Measurements from ENCODE around the gene KRT80. TPM values are rescaled to one million over a fixed set of nuclear protein-coding genes. Genes with fewer than 3 reads are reported as not detected.

KRT80 gene
- total RNA-seq, 1 donor from 2014 or later: 8.6 TPM

GRCh38 chr12:52216807-52217206 lies 25.0 kb upstream of the KRT80 start:
- intact Hi-C loops (cut with DNase I): no loop called here
- ATAC-seq (no peak), DNase-seq (peak; percentile 67)
- peaks cover 14% of the 10 kb centered on the region for H3K4me1 ChIP-seq
- peak overlapping the region; percentile 6 for H3K27ac ChIP-seq
- H3K9me3 ChIP-seq: no peaks in the 10 kb centered on the region
- H3K27me3 ChIP-seq: no peaks in the 10 kb centered on the region
- H3K36me3 ChIP-seq: no peaks in the 10 kb centered on the region
- TF ChIP-seq CTCF (IDR thresholded peaks at IDR 0.05): no peak
- H3K4me3 ChIP-seq: no peak overlapping the region

- no peak for TF ChIP-seq CTCF (IDR thresholded peaks at IDR 0.05)
- H3K27me3 ChIP-seq: no peaks in the 10 kb centered on the region
- intact Hi-C loops (cut with DNase I): no loop called here
- H3K4me3 ChIP-seq: no peak overlapping the region
- no peaks in the 10 kb centered on the region for H3K36me3 ChIP-seq
- H3K4me1 ChIP-seq: peaks cover 14% of the 10 kb centered on the region
- no peak overlapping the region for H3K27ac ChIP-seq
- H3K9me3 ChIP-seq: no peaks in the 10 kb centered on the region
- no peak for DNase-seq
- no peak for ATAC-seq
These were observed 24.3 kb upstream of the KRT80 start for GRCh38 chr12:52216100-52216499.

GRCh38 chr12:52215587-52216031 lies 23.8 kb upstream of the KRT80 start:
- H3K4me1 ChIP-seq: peaks cover 14% of the 10 kb centered on the region
- no peak for TF ChIP-seq CTCF (IDR thresholded peaks at IDR 0.05)
- intact Hi-C loops (cut with DNase I): no loop called here
- no peaks in the 10 kb centered on the region for H3K9me3 ChIP-seq
- no peak overlapping the region for H3K4me3 ChIP-seq
- no peaks in the 10 kb centered on the region for H3K36me3 ChIP-seq
- DNase-seq (peak; percentile 68), ATAC-seq (peak; percentile 32)
- no peak overlapping the region for H3K27ac ChIP-seq
- H3K27me3 ChIP-seq: no peaks in the 10 kb centered on the region

GRCh38 chr12:52214421-52214802 lies 22.6 kb upstream of the KRT80 start:
- Histone ChIP-seq H3K27ac (peak overlapping the region; percentile 30), H3K27me3 (no peaks in the 10 kb centered on the region), H3K9me3 (no peaks in the 10 kb centered on the region), H3K4me3 (no peak overlapping the region), H3K4me1 (peaks cover 14% of the 10 kb centered on the region), H3K36me3 (no peaks in the 10 kb centered on the region)
- intact Hi-C loops (cut with DNase I): loop anchor here (5.0 kb wide), 1 partner anchor 57 kb away; no protein-coding TSS in a partner anchor
- ATAC-seq (peak; percentile 7), DNase-seq (peak; percentile 66)
- TF ChIP-seq CTCF (IDR thresholded peaks at IDR 0.05): no peak

GRCh38 chr12:52213564-52214420 lies 22.0 kb upstream of the KRT80 start:
- H3K4me3 ChIP-seq: no peak overlapping the region
- DNase-seq (peak; percentile 91), ATAC-seq (peak; percentile 91)
- H3K4me1 ChIP-seq: peaks cover 14% of the 10 kb centered on the region
- no peaks in the 10 kb centered on the region for H3K9me3 ChIP-seq
- H3K27me3 ChIP-seq: no peaks in the 10 kb centered on the region
- peak overlapping the region; percentile 30 for H3K27ac ChIP-seq
- peak; percentile 95 for TF ChIP-seq CTCF (IDR thresholded peaks at IDR 0.05)
- intact Hi-C loops (cut with DNase I): loop anchor here (5.0 kb wide), 1 partner anchor 56 kb away; no protein-coding TSS in a partner anchor
- H3K36me3 ChIP-seq: no peaks in the 10 kb centered on the region

Measured in upper lobe of right lung (tissue), 1 donor.